IPS-18c (cell line): Measurements from ENCODE around the gene GPR87.

Experiments
- H3K4me3 ChIP-seq: 2 replicates; pipeline ENCODE4 v1.7.0; 2013; ENCODE audit warnings: low read depth, mild to moderate bottlenecking, low read length, moderate library complexity; ENCODE audit not compliant: insufficient read depth
- H3K9me3 ChIP-seq: one replicate; pipeline ENCODE4 v1.6.1; 2013; ENCODE audit warnings: mild to moderate bottlenecking, low read length, moderate library complexity; ENCODE audit not compliant: control insufficient read depth, insufficient read depth

Gene GPR87

DNA sequence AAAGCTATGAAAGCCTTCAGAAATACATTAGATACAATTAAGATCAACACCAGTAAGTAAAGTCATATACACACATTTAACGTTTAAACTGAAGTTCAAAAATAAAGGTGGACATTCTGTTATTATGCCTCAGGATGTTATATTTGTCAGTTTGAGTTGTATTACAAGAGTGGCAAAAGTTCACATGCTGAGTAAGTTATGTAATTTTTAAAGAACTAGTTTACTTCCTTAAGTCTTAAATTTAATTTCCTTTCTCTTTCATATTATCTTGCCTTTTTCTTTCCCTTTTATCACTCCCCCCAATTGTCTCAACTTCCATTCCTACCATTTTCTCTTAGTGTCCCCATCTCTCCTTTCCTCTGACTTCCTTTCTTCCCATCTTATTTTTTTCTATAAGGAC is 4.9 kb upstream of the GPR87 start:
- H3K4me3 ChIP-seq, result no peak overlapping the region
- no peaks in the 10 kb centered on the region for H3K9me3 ChIP-seq

GRCh38 chr3:151320131-151320530 is 3.5 kb upstream of the GPR87 start:
- Histone ChIP-seq H3K9me3 (no peaks in the 10 kb centered on the region), H3K4me3 (no peak overlapping the region)

GRCh38 chr3:151319628-151320027 is 3.0 kb upstream of the GPR87 start:
- H3K9me3 ChIP-seq, result no peaks in the 10 kb centered on the region

DNA sequence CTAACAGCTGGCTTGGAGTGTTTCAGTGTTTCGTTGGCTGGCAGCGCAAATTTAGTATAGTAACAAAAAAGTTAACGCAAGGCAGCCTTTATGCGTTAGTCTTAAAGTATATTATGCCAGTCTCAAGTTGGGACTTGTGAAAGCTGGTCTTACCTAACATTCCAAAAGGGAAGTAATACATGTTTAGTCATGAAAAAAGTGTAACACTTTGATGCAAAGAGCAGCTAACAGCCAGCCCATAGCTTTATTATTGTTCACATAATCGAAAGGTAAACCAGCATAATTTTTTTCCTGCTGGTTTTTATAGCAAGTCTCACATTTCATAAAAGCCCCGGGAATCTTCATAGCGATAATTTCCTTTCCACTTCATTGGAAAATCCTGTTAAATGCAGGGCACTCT is 2.4 kb upstream of the GPR87 start:
- no peak overlapping the region for H3K4me3 ChIP-seq

More at GRCh38 chr3:151319628-151320027, 3.0 kb upstream of the GPR87 start:
- H3K4me3 ChIP-seq, result no peak overlapping the region

GRCh38 chr3:151318313-151318712 is 1.7 kb upstream of the GPR87 start:
- no peak overlapping the region for H3K4me3 ChIP-seq
- no peaks in the 10 kb centered on the region for H3K9me3 ChIP-seq

More for the DNA sequence above, 2.4 kb upstream of the GPR87 start:
- no peaks in the 10 kb centered on the region for H3K9me3 ChIP-seq

GRCh38 chr3:151315846-151316245 is 774 bp downstream of the GPR87 start:
- H3K4me3 ChIP-seq, result no peak overlapping the region
- no peaks in the 10 kb centered on the region for H3K9me3 ChIP-seq

DNA sequence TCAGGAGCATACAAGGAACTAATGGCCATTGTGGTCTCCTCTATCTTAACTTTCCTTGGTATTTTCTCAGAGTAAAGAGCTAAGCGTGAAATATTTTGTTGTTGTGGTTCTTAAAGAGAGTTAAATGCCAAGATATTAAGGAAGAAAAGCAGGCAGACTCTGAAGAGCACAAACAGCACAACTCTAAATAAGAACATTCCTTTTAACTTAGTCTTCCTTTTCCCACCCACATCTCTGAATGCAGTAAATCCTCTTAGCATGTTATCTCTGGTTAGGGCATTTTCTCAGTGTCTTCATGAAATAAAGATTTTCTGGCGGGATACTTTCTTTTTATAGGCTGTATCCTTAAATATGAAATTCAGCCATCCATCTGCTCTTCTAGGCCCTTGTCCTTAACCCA is 1.5 kb downstream of the GPR87 start:
- Histone ChIP-seq H3K9me3 (no peaks in the 10 kb centered on the region), H3K4me3 (no peak overlapping the region)

GRCh38 chr3:151314593-151314992 is 2.0 kb downstream of the GPR87 start:
- Histone ChIP-seq H3K9me3 (no peaks in the 10 kb centered on the region), H3K4me3 (no peak overlapping the region)

DNA sequence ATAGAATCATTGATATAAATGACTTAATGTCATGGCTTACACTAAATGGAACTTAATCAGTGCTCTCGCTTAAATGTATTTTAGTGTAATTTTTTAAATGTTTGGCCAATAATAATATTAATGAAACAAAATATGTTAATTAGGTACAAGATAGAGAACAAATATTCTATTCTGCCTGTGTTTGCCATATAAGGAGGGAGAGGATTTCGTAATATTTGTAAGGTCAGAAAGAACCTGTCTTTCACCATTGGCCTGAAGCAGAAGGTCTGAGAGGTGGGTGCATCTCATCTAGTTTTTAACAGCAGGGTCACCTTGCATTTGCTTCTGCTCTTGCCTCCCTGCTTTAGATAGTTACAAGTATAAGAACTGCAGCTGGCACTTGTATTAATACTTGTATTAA is 2.5 kb downstream of the GPR87 start:
- H3K9me3 ChIP-seq, result no peaks in the 10 kb centered on the region
- no peak overlapping the region for H3K4me3 ChIP-seq

DNA sequence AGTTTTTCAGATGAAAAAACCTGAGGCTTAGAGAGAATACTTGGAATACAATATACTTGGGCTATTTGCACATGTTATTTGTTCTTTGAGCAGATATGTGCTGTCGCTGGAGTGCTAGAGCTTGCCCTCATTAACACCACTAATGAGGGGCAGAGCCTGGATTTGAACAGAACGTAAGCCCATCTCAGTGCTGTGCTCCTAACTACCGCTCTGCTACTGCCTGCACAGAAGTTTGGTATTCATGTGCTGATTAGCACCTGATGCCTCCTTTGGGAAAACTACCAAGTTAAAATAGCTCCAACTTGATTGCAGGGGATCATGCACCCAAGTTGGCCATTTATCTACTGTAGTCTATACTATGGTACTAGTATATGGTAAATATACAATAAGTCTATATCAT is 3.6 kb downstream of the GPR87 start:
- Histone ChIP-seq H3K4me3 (no peak overlapping the region), H3K9me3 (no peaks in the 10 kb centered on the region)

- H3K9me3 ChIP-seq, result no peaks in the 10 kb centered on the region
- H3K4me3 ChIP-seq, result no peak overlapping the region
These were observed 7.1 kb downstream of the GPR87 start for GRCh38 chr3:151309566-151309965.

DNA sequence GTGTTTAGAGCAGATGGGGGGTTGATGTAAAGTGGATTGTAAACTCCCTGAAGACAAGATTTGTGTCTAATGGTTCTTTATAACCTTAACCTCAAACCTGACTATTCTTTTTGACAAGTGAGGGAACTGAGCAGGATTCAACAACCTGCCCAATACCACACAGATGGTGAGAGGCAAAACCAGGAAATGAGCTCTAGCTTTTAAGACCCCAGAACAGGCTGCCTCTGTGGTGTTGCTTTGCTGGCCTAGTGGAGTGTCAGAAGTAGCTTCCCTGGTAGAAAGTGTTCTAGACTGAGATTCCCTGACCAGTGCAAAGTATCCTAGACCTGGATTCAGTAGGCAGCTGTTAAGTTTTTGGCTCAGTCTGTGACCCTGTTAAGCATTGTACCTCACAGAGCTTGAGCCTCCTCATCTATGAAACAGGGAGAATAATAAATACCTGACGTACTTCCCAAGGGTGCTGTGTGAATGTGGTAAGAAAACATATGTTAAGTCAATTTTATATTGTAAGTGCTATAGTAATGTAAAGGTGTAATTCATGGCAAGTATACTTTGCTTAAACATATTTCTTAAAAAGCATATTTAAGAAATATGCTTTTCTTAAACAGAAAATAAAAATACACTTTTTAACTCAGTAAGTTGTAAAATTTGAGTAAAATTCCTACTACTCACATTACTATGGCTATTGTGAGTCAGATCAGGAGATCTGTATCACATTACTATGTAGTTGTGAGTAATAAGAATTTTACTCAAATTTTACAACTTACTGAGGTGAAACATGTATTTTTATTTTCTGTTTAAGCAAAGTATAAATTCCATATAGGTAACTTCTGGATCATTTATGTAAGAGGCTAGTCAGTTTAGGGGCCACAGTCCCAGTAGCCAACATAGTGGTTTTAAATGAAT is 8.8 kb downstream of the GPR87 start:
- Histone ChIP-seq H3K9me3 (no peaks in the 10 kb centered on the region), H3K4me3 (no peak overlapping the region)

- Histone ChIP-seq H3K9me3 (no peaks in the 10 kb centered on the region), H3K4me3 (no peak overlapping the region)
These were observed 9.5 kb downstream of the GPR87 start for GRCh38 chr3:151307131-151307530.

DNA sequence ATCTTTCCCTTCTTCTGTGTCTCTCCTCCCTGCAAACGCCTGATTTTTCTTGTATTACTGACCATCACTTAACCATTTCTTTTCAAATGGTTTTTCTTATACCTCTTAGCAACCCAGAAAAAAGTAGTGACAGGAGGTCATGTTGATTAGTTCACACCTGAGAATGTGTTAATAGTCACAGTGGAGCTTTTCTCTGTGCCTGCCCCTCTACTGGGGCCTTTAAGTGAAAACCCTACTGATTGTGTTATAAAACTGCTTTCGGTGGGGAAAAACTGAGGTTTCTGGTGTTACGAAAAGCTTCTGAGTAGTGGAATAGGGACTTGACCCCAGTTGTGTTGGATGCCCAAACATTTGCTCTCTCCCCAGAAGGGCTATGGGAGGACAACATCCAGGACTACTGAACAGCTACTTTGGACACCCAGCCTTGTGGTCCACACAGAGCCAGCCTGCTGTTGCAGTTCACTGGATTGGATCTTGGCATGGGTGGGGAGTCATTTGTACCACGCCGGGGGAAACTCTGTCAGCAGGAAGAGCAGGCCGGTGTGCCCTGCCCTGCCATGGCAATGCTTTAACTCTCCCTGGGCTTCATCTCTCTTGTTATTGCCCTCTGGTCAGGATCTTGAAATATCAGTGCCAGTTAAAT is 10.3 kb downstream of the GPR87 start:
- H3K9me3 ChIP-seq, result no peaks in the 10 kb centered on the region
- no peak overlapping the region for H3K4me3 ChIP-seq

DNA sequence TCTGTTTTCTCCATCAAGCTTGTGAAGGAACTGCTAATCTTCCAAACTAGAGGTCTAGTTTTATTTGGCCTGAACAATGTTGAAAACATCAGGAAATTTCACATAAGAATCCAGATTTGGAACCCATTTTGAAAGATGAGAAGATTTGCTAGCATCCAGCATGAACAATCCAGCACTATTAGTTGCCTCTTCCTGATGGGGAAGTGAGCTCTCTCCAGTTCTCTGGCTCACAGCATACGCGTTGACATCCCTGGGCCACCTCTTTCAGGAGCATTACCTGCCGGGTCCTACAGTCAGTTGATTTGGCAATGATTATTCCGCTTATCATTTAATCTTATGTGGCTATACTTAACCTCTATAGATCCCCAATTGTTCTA is 10.9 kb downstream of the GPR87 start:
- H3K9me3 ChIP-seq, result no peaks in the 10 kb centered on the region
- no peak overlapping the region for H3K4me3 ChIP-seq

DNA sequence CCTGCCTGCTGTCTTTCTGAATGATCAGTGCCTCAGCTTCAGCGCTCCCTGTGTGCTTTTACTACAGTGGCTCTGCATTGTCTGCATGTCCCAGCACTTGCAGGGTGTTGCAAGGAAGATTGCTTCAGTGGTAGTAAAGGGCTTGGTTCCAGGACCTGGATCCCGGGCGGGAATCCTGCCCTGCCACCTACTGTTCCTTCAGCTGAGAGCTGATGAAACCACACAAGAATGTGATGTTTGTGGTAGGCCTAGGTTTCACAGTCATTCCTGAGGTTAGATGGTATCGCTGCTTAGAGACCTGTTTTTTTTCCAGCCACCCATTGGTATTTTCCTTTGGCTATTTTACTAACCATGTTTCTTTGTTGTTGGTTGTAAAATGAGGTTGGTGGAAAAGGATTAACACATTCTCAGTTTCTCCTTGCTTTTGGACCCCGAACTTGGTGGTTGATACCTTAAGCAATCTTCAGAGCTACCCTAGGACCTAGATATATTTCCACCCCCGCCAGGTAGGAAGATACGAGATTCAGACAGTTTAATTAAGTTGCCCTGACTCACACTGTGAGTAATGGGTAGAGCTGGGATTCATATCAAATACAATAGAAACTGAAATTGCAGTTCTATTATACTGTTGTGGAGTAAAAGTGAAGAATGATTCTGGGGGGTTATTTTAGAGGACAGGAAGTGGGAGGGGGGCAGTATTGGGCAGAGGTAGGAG is 11.4 kb downstream of the GPR87 start:
- Histone ChIP-seq H3K4me3 (no peak overlapping the region), H3K9me3 (no peaks in the 10 kb centered on the region)

DNA sequence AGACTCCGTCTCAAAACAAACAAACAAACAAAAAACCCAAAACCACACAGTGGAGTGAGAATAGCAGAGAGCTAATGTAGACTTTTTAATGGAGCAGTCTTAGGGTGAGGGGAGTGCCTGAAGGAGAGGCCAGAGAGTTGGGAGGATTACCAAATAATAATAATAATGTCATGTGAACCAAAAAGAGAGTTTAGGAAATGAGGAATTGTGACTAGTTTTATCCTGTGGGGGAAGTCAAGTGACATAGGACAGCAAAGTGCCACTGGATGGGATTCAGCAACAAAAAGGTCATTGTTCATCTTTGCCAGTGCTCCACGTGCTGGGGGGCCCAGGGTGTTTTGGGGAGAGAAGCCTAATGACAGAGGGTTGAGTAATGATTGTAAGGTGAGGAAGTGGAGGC is 12.9 kb downstream of the GPR87 start:
- Histone ChIP-seq H3K4me3 (no peak overlapping the region), H3K9me3 (no peaks in the 10 kb centered on the region)

GRCh38 chr3:151301787-151302186 is 14.8 kb downstream of the GPR87 start:
- Histone ChIP-seq H3K9me3 (no peaks in the 10 kb centered on the region), H3K4me3 (no peak overlapping the region)
